Hepatocyte (in vitro differentiated cells): ENCODE measurements around the gene GET3. TPM values are rescaled to one million over a fixed set of nuclear protein-coding genes. Genes with fewer than 3 reads are reported as not detected.
"Not testable (repeated sequence)": the region's sequence is repeated elsewhere in the genome, so short reads cannot be mapped to it uniquely, and the experiment has no call there.

ENCODE experiments used
- DNase-seq: peaks from one replicate; pipeline ENCODE4 v3.0.0-alpha.2; 2016; ENCODE audit warnings: low spot score
- H2AFZ ChIP-seq: fragments of 200-600 bp; sonication (generic); 2 replicates; pipeline ENCODE4 v1.6.0; 2016; ENCODE audit warnings: antibody characterized with exemption, mild to moderate bottlenecking
- H3K27ac ChIP-seq: fragments of 200-600 bp; sonication (generic); 2 replicates; pipeline ENCODE4 v1.5.1; 2016; ENCODE audit warnings: mild to moderate bottlenecking
- H3K27me3 ChIP-seq: fragments of 200-600 bp; sonication (generic); 2 replicates; pipeline ENCODE4 v1.6.1; 2016
- H3K36me3 ChIP-seq: fragments of 200-600 bp; sonication (generic); replicated peaks from 2 replicates; pipeline ENCODE4 v1.5.1; 2016; ENCODE audit warnings: low read depth; ENCODE audit not compliant: insufficient read depth
- H3K4me1 ChIP-seq: fragments of 200-600 bp; sonication (generic); 2 replicates; pipeline ENCODE4 v1.5.1; 2016; ENCODE audit warnings: mild to moderate bottlenecking, moderate library complexity; ENCODE audit not compliant: insufficient read depth
- H3K4me2 ChIP-seq: fragments of 200-600 bp; sonication (generic); 2 replicates; pipeline ENCODE4 v1.6.0; 2016
- H3K4me3 ChIP-seq: fragments of 200-600 bp; sonication (generic); 2 replicates; pipeline ENCODE4 v1.5.1; 2016; ENCODE audit warnings: mild to moderate bottlenecking
- H3K79me2 ChIP-seq: fragments of 200-600 bp; sonication (generic); 2 replicates; pipeline ENCODE4 v1.6.0; 2017; ENCODE audit warnings: mild to moderate bottlenecking
- H3K9me2 ChIP-seq: fragments of 200-600 bp; sonication (generic); replicated peaks from 2 replicates; pipeline ENCODE4 v1.6.0; 2017; ENCODE audit warnings: mild to moderate bottlenecking; ENCODE audit not compliant: insufficient read depth
- H3K9me3 ChIP-seq: fragments of 200-600 bp; sonication (generic); 2 replicates; pipeline ENCODE4 v1.5.1; 2016; ENCODE audit warnings: low read depth, mild to moderate bottlenecking
- H4K20me1 ChIP-seq: fragments of 200-600 bp; sonication (generic); 2 replicates; pipeline ENCODE4 v1.6.0; 2016; ENCODE audit warnings: mild to moderate bottlenecking; ENCODE audit not compliant: insufficient read depth, poor library complexity, severe bottlenecking
- EZH2 ChIP-seq: fragments of 200-600 bp; sonication (generic); IDR thresholded peaks from 2 replicates; pipeline ENCODE4 v1.6.1; 2016; ENCODE audit warnings: antibody characterized with exemption, mild to moderate bottlenecking, borderline replicate concordance
- EZH2phosphoT487 ChIP-seq: fragments of 200-600 bp; sonication (generic); IDR thresholded peaks from one replicate; pipeline ENCODE4 v1.6.1; 2018; ENCODE audit warnings: antibody characterized with exemption, mild to moderate bottlenecking, low read depth, moderate library complexity; ENCODE audit not compliant: unreplicated experiment, severe bottlenecking
- WGBS: methylation state at CpG from one replicate; pipeline ENCODE4 v1.1.6; 2016; ENCODE audit warnings: low lambda C conversion rate; ENCODE audit errors: missing lambda C conversion rate; 5-methylcytosine and 5-hydroxymethylcytosine counted together
- polyA plus RNA-seq: library from polyadenylated mRNA; unstranded; fragments of >200 nt; fragmentation: Nextera tagmentation; extraction: Ambion mirVana; gene quantifications from 2 replicates; pipeline ENCODE4 v1.2.1, GENCODE V29; 2016
- total RNA-seq: library from RNA; depleted of rRNA; stranded (reverse); fragments of >200 nt; gene quantifications from 2 replicates; pipeline ENCODE4 v1.2.3, GENCODE V29; 2014
- TF ChIP-seq, protein P1 (sequence below): fragments of 200-600 bp; sonication (generic); IDR thresholded peaks from 2 replicates; pipeline ENCODE4 v1.5.1; 2016; ENCODE audit warnings: antibody characterized with exemption, mild to moderate bottlenecking; ENCODE audit not compliant: poor library complexity

The GET3 gene
- total and polyA plus RNA-seq, 2 experiments from 2014 or later, result 52.3 to 108 TPM

DNA sequence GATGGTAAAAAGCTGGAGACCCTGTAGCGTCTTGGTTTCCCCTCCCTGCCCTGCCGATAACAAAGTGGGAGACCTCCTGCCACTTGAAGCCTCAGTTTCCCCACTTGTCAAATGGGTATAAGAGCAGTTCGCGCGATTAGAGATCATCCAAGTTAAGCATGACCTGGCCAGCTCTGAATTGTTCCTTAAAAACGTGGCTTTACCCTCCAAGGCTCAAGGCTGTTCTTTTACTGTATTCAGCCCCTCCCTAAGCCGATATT is 14.0 kb upstream of the GET3 start:
- H3K27ac ChIP-seq, result peak overlapping the region; percentile 66
- H2AFZ ChIP-seq, result peak overlapping the region; percentile 53
- no peaks in the 10 kb centered on the region for H3K36me3 ChIP-seq
- no peak for DNase-seq
- H3K27me3 ChIP-seq, result no peaks in the 10 kb centered on the region
- WGBS, result 3% methylated on average over 7 of the region's 7 CpGs
- H4K20me1 ChIP-seq, result peaks cover 7% of the 10 kb centered on the region
- H3K79me2 ChIP-seq, result peaks cover 47% of the 10 kb centered on the region
- no peaks in the 10 kb centered on the region for H3K9me3 ChIP-seq
- TF ChIP-seq EZH2, result no peak
- TF ChIP-seq EZH2phosphoT487, result no peak
- TF ChIP-seq, protein P1, sequence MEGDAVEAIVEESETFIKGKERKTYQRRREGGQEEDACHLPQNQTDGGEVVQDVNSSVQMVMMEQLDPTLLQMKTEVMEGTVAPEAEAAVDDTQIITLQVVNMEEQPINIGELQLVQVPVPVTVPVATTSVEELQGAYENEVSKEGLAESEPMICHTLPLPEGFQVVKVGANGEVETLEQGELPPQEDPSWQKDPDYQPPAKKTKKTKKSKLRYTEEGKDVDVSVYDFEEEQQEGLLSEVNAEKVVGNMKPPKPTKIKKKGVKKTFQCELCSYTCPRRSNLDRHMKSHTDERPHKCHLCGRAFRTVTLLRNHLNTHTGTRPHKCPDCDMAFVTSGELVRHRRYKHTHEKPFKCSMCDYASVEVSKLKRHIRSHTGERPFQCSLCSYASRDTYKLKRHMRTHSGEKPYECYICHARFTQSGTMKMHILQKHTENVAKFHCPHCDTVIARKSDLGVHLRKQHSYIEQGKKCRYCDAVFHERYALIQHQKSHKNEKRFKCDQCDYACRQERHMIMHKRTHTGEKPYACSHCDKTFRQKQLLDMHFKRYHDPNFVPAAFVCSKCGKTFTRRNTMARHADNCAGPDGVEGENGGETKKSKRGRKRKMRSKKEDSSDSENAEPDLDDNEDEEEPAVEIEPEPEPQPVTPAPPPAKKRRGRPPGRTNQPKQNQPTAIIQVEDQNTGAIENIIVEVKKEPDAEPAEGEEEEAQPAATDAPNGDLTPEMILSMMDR, result no peak
- peak overlapping the region; percentile 56 for H3K4me3 ChIP-seq
- no peaks in the 10 kb centered on the region for H3K9me2 ChIP-seq
- H3K4me1 ChIP-seq, result peaks cover 10% of the 10 kb centered on the region
- H3K4me2 ChIP-seq, result peak overlapping the region; percentile 92

DNA sequence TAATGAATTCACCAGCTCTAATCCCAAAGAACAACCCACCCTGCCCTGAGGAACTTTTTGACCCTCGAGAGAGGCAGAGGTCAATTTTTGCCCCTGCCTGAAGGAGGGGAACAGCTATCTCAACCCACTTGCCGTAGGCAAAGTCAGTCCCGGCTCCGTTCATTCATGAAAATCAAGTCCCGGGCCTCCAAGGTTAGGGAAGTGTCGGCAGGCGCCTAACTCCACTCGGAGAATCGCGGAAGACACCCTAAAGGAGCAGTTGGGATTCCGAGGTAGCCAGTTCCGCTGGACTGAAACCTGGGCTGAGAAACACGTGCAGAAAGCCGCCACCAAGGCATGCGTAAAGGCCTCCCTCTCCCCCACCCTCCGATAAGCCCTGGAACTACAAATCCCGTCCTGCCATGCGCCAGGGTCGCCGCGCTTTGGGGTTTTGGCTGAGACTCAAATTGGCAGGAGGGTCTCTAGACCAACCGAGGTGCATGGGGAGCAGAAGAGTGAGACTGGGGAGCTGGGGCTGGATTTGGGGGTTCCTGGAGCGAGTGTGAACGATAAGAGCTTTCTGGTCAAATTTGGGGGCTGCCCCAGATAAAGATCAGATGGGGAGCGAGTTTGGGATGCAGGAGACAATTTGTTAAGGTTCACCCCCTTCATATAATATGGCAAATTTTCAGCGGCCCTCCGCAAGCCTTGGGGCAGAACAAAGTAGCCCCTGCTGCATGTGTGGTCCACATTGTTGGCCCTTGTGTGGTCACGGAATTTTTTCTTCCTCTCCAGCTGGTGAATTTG is 13.5 kb upstream of the GET3 start, which contains the start of gene TNPO2:
Gene TNPO2 (minus strand): TSS at position 292 of the 786 bp plus-strand sequence. CDS start 2,955 bp downstream, outside the sequence.
- TF ChIP-seq, protein P1, result no peak
- no peak for TF ChIP-seq EZH2
- no peak for TF ChIP-seq EZH2phosphoT487
- WGBS, result 4% methylated on average over 28 of the region's 28 CpGs
- no peaks in the 10 kb centered on the region for H3K9me2 ChIP-seq
- peak; percentile 69 for DNase-seq
- no peaks in the 10 kb centered on the region for H3K9me3 ChIP-seq
- peaks cover 10% of the 10 kb centered on the region for H3K4me1 ChIP-seq
- H2AFZ ChIP-seq, result peak within 1 kb of the TSS; percentile 53
- no peaks in the 10 kb centered on the region for H3K27me3 ChIP-seq
- peaks cover 7% of the 10 kb centered on the region for H4K20me1 ChIP-seq
- peak within 1 kb of the TSS; percentile 92 for H3K4me2 ChIP-seq
- H3K27ac ChIP-seq, result peak within 1 kb of the TSS; percentile 66
- H3K4me3 ChIP-seq, result peak within 1 kb of the TSS; percentile 56
- peaks cover 42% of the 10 kb centered on the region for H3K79me2 ChIP-seq
- H3K36me3 ChIP-seq, result no peaks in the 10 kb centered on the region

DNA sequence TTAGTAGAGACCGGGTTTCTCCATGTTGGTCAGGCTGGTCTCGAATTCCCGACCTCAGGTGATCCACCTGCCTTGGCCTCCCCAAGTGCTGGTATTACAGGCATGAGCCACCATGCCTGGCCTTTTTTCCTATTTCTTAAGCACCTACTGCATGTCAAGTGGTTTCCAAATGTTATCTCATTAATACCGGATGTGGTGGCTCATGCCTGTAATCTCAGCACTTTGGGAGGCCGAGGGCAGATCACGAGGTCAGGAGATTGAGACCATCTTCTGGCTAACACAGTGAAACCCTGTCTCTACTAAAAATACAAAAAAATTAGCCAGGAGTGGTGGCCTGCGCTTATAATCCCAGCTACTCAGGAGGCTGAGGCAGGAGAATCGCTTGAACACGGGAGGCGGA is 11.7 kb upstream of the GET3 start:
- not testable (repeated sequence) for H2AFZ ChIP-seq, H3K4me2 ChIP-seq, H3K27ac ChIP-seq, H3K27me3 ChIP-seq, H4K20me1 ChIP-seq, H3K4me1 ChIP-seq, H3K9me2 ChIP-seq, DNase-seq, H3K36me3 ChIP-seq, H3K9me3 ChIP-seq, H3K4me3 ChIP-seq
- H3K79me2 ChIP-seq, result peaks cover 31% of the 10 kb centered on the region
- WGBS, result 91% methylated on average over 10 of the region's 10 CpGs

DNA sequence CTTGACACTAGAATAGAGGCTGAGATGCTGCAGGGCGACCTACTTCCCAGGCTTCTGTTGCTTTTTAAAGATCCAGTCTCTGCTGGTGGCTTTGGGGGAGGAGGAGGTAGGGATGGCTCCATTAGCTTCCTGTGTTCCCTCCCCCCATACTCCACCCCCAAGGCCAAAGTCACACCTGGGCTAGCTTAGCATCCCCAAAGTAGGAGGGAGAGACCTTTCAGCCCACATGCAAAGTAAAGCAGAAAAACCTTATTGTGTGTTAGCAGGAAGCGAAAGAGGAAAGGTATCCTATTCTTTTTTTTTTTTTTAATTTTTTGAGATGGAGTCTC is 10.3 kb upstream of the GET3 start:
- Histone ChIP-seq H3K27me3 (no peaks in the 10 kb centered on the region), H3K36me3 (no peaks in the 10 kb centered on the region), H3K79me2 (peaks cover 31% of the 10 kb centered on the region), H3K4me1 (no peaks in the 10 kb centered on the region), H3K27ac (no peak overlapping the region), H3K4me3 (no peak overlapping the region), H3K9me2 (no peaks in the 10 kb centered on the region), H3K4me2 (no peak overlapping the region), H3K9me3 (no peaks in the 10 kb centered on the region), H4K20me1 (peaks cover 16% of the 10 kb centered on the region), H2AFZ (no peak overlapping the region)
- no peak for DNase-seq
- 96% methylated on average over 2 of the region's 2 CpGs for WGBS
- TF ChIP-seq, protein P1, result no peak
- TF ChIP-seq EZH2, result no peak
- TF ChIP-seq EZH2phosphoT487, result no peak
